ENCODE results near the gene TJP3.
A peak's percentile ranks its signal among the peaks of the same experiment; 100 is the strongest.

The TJP3 gene

GRCh38 chr19:3783660-3784584, 75.7 kb downstream of the TJP3 start:
- DNase-seq (ENCODE audit: low read depth): peak; percentile 29

- no peak for DNase-seq (ENCODE audit: low read depth)
These were observed 76.6 kb downstream of the TJP3 start for GRCh38 chr19:3784607-3785450.

- peak; percentile 24 for DNase-seq (ENCODE audit: low read depth)
These were observed 77.3 kb downstream of the TJP3 start for GRCh38 chr19:3785451-3785937.

GRCh38 chr19:3785938-3786824, 78.0 kb downstream of the TJP3 start, which contains the start of gene MATK:
MATK (minus strand) TSS chr19:3786381; CDS start chr19:3785135, 1,246 bp downstream.
- no peak for DNase-seq (ENCODE audit: low read depth)

- peak; percentile 22 for DNase-seq (ENCODE audit: low read depth)
These were observed 81.0 kb downstream of the TJP3 start for GRCh38 chr19:3788996-3789778.

GRCh38 chr19:3790209-3790734, 82.1 kb downstream of the TJP3 start:
- no peak for DNase-seq (ENCODE audit: low read depth)

- DNase-seq (ENCODE audit: low read depth): no peak
These were observed 82.8 kb downstream of the TJP3 start for GRCh38 chr19:3790941-3791340.

- DNase-seq (ENCODE audit: low read depth): no peak
These were observed 83.9 kb downstream of the TJP3 start for GRCh38 chr19:3792114-3792513.

- DNase-seq (ENCODE audit: low read depth): no peak
These were observed 85.6 kb downstream of the TJP3 start for GRCh38 chr19:3793799-3794198.

- no peak for DNase-seq (ENCODE audit: low read depth)
These were observed 88.2 kb downstream of the TJP3 start for GRCh38 chr19:3796358-3796757.

- no peak for DNase-seq (ENCODE audit: low read depth)
These were observed 90.0 kb downstream of the TJP3 start for GRCh38 chr19:3798137-3798536.

Data from activated gamma-delta T cell treated with anti-CD3 and anti-CD28 coated beads, Interleukin-2, amount 50 U/mL, for 16 hours (primary cell).